ENCODE results near the gene SMPD3.

Gene SMPD3

GRCh38 chr16:68319185-68319908, 129.0 kb downstream of the SMPD3 start:
- DNase-seq = no peak

GRCh38 chr16:68313116-68313515, 135.2 kb downstream of the SMPD3 start:
- DNase-seq = no peak

- DNase-seq = peak; percentile 96
Measured at GRCh38 chr16:68310774-68311511, 137.4 kb downstream of the SMPD3 start, which contains the start of the genes PRMT7 and SLC7A6OS. TSS of gene PRMT7 (plus strand) at chr16:68311019. CDS start at chr16:68315980, 4,961 bp downstream. TSS of gene SLC7A6OS (minus strand) at chr16:68310946. CDS start at chr16:68310926, 20 bp downstream.

GRCh38 chr16:68310437-68310773, 137.9 kb downstream of the SMPD3 start:
- no peak for DNase-seq

GRCh38 chr16:68309799-68310198, 138.5 kb downstream of the SMPD3 start:
- DNase-seq = no peak

Measured in islet precursor cell (in vitro differentiated cells).